Gastroesophageal sphincter (tissue), 4 donors: ENCODE results near the gene SPAG7. TPM values are rescaled to one million over a fixed set of nuclear protein-coding genes. Genes with fewer than 3 reads are reported as not detected.
A peak's percentile ranks its signal among the peaks of the same experiment; 100 is the strongest.

Experiments
- ATAC-seq: fragments of 150-250 bp; one replicate; pipeline ENCODE4 v1.9.1; 2016; ENCODE audit warnings: mild to moderate bottlenecking, moderate library complexity
- H3K27ac ChIP-seq, 4 donors: fragments of 200-600 bp; sonication (generic) in 3 of 4; 1 replicate in 3 of 4; 2 replicates in 1 of 4; pipeline ENCODE4 v1.5.1; 2016 to 2019
- H3K27me3 ChIP-seq: fragments of 200-600 bp; sonication (generic); one replicate; pipeline ENCODE4 v1.5.1; 2019
- H3K36me3 ChIP-seq, 2 donors: fragments of 200-600 bp; sonication (generic); one replicate each; pipeline ENCODE4 v1.5.1; 2019; ENCODE audit warnings: control low read depth in 1 of 2
- H3K4me1 ChIP-seq, 3 donors: fragments of 200-600 bp; sonication (generic); 1 replicate in 2 of 3; 2 replicates in 1 of 3; pipeline ENCODE4 v1.5.1; 2016 to 2019; ENCODE audit warnings: control low read depth in 2 of 3
- H3K4me3 ChIP-seq, 2 donors: fragments of 200-600 bp; sonication (generic); one replicate each; pipeline ENCODE4 v1.5.1; 2019; ENCODE audit warnings: mild to moderate bottlenecking in 1 of 2, moderate library complexity in 1 of 2
- H3K9me3 ChIP-seq, 3 donors: fragments of 200-600 bp; sonication (generic); one replicate each; pipeline ENCODE4 v1.5.1; 2017 to 2019; ENCODE audit warnings: control low read depth in 2 of 3
- EP300 ChIP-seq: sonication (generic); formaldehyde crosslinking; IDR thresholded peaks from one replicate; pipeline ENCODE4 v1.6.1; 2017; ENCODE audit warnings: antibody characterized with exemption, mild to moderate bottlenecking
- POLR2A ChIP-seq, 2 donors: fragments of 450-650 bp; IDR thresholded peaks; one replicate each; pipeline ENCODE4 v1.6.1; 2017; ENCODE audit warnings: antibody characterized with exemption in 2 of 2, mild to moderate bottlenecking in 2 of 2, moderate library complexity in 1 of 2
- POLR2AphosphoS5 ChIP-seq: sonication (generic); formaldehyde crosslinking; IDR thresholded peaks from one replicate; pipeline ENCODE4 v1.6.1; 2017; ENCODE audit warnings: antibody characterized with exemption
- WGBS, 2 donors: methylation state at CpG; one replicate each; pipeline ENCODE4 v1.1.5; 2018; ENCODE audit warnings: low coverage in 1 of 2; 5-methylcytosine and 5-hydroxymethylcytosine counted together
- total RNA-seq, 4 donors: library from RNA; depleted of rRNA; stranded (reverse); fragments of >200 nt; gene quantifications; one replicate each; pipeline ENCODE4 v1.1.0, GENCODE V29; 2016
- TF ChIP-seq, protein P1 (sequence below), 4 experiments: fragments of 200-600 bp in 2 of 4; fragments of 450-650 bp in 2 of 4; sonication (generic) in 1 of 4; IDR thresholded peaks; one replicate each; pipeline ENCODE4 v1.5.1; 2017 to 2019; ENCODE audit warnings: antibody characterized with exemption in 4 of 4, mild to moderate bottlenecking in 2 of 4, moderate library complexity in 2 of 4

Gene SPAG7
- total RNA-seq, 4 donors from 2014 or later: 35.1 to 77.5 (median 55.2) TPM

DNA sequence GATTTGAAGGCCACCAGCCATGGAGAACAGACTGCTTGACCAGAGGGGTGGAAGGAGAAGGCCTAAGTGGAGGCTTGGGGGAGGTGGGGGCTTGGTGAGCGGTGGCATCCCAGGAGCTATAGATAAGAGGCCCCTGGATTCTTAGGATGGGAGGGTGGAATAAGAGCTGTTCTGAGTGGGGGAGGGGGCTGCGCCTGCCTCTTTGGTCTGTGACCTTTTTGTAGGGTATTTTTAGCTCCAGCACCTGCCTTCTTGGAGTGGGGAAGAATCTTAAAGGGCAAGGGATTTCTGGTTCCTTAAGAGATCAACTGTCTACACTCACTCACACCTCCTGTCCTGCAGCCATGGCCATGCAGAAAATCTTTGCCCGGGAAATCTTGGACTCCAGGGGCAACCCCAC is 16.1 kb downstream of the SPAG7 start:
- WGBS, 2 donors: 48 to 51% methylated on average over 2 to 3 of the region's 3 CpGs
- Histone ChIP-seq H3K36me3 (peaks cover 0 to 3% of the 10 kb centered on the region in 2 donors), H3K4me3 (no peak overlapping the region), H3K27ac (peak overlapping the region in 3 of 4 donors; percentile 96 to 98 (median 98)), H3K4me1 (peaks cover 0 to 53% (median 16%) of the 10 kb centered on the region in 3 donors), H3K9me3 (no peaks in the 10 kb centered on the region), H3K27me3 (no peaks in the 10 kb centered on the region)
- ATAC-seq: no peak
- TF ChIP-seq EP300 (no peak), POLR2A (IDR thresholded peaks at IDR 0.05) (no peak), POLR2AphosphoS5 (no peak)
- TF ChIP-seq, protein P1, sequence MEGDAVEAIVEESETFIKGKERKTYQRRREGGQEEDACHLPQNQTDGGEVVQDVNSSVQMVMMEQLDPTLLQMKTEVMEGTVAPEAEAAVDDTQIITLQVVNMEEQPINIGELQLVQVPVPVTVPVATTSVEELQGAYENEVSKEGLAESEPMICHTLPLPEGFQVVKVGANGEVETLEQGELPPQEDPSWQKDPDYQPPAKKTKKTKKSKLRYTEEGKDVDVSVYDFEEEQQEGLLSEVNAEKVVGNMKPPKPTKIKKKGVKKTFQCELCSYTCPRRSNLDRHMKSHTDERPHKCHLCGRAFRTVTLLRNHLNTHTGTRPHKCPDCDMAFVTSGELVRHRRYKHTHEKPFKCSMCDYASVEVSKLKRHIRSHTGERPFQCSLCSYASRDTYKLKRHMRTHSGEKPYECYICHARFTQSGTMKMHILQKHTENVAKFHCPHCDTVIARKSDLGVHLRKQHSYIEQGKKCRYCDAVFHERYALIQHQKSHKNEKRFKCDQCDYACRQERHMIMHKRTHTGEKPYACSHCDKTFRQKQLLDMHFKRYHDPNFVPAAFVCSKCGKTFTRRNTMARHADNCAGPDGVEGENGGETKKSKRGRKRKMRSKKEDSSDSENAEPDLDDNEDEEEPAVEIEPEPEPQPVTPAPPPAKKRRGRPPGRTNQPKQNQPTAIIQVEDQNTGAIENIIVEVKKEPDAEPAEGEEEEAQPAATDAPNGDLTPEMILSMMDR (IDR thresholded peaks at IDR 0.05): no peak

DNA sequence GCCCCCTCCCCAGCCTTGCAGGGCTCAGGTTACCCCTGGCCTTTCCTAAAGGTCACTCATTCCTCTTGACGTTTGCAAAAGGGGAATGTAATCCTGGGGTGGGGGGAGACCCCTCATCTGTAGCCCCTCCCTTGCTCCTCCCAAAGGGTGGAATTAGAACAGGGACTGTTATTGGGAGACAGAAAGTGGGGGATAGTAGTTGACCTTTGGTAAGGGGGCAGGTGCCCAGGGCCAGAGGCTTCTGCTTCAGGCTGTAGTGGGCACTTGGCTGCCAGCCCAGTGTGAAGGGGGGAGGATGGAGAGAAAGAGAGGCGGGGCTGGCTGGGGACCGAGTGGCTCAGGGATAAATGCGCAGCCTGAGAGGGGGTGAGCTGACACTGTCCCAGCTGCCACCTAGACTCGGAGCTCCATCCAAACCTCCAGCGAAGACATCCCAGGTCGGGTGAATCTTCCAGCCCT is 16.8 kb downstream of the SPAG7 start, which contains the start of gene ENO3:
TSS of gene ENO3 (plus strand) at position 374 of the 459 bp plus-strand sequence. CDS start 711 bp downstream, outside the sequence.
- 38 to 55% methylated on average over 3 to 5 of the region's 7 CpGs for WGBS, 2 donors
- H3K4me1 ChIP-seq: peaks cover 0 to 60% (median 22%) of the 10 kb centered on the region in 3 donors
- no peaks in the 10 kb centered on the region for H3K27me3 ChIP-seq
- H3K9me3 ChIP-seq: no peaks in the 10 kb centered on the region
- H3K36me3 ChIP-seq: peaks cover 0 to 10% of the 10 kb centered on the region in 2 donors
- no peak for ATAC-seq
- H3K27ac ChIP-seq: peak within 1 kb of the TSS; percentile 79 to 98 (median 97)
- peak within 1 kb of the TSS; percentile 59 to 100 for H3K4me3 ChIP-seq
- TF ChIP-seq, protein P1 (IDR thresholded peaks at IDR 0.05): no peak
- TF ChIP-seq POLR2A (IDR thresholded peaks at IDR 0.05) (no peak), POLR2AphosphoS5 (no peak), EP300 (no peak)

DNA sequence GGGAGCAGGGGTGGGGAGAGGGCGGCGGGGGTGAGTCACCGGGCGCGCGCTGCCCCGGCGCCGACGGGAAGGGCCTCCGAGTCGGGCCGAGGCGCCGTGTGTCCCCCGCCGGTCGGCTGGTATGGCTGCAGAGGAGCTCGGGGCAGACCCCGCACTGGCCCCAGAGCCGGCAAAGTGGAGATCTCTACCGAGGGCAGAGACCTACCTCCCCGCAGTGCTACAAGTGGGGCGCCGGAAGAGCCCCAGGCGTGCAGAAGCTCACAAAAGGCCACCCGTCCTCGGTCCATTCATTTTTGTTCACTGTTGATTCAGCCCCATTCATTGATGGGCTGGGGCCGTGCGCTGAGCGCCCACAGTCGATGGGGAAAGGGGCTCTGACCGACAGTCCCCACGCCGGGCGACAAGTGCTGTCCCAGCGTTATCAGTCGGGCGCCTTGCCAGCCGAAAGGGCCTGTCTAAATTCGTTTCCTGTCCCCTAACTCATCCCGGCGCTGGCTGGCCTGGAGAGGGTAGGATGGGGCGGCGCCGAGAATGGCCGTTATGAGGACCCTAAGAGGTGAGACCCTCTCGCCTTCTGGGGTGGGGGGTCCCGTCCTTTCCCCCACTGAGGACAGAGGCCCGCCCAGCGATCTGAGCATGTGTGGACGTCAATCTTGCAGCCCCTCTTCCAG is 17.4 kb downstream of the SPAG7 start:
- WGBS, 2 donors: 3 to 11% methylated on average over 3 to 13 of the region's 52 CpGs
- peak in 1 of 2 donors; percentile 3 for TF ChIP-seq POLR2A (IDR thresholded peaks at IDR 0.05)
- TF ChIP-seq, protein P1 (IDR thresholded peaks at IDR 0.05): no peak
- ATAC-seq: peak; percentile 27
- Histone ChIP-seq H3K4me1 (peaks cover 0 to 66% (median 28%) of the 10 kb centered on the region in 3 donors), H3K9me3 (no peaks in the 10 kb centered on the region), H3K4me3 (peak overlapping the region; percentile 59 to 100), H3K27me3 (no peaks in the 10 kb centered on the region), H3K36me3 (peaks cover 0 to 16% of the 10 kb centered on the region in 2 donors), H3K27ac (peak overlapping the region; percentile 79 to 98 (median 97))

DNA sequence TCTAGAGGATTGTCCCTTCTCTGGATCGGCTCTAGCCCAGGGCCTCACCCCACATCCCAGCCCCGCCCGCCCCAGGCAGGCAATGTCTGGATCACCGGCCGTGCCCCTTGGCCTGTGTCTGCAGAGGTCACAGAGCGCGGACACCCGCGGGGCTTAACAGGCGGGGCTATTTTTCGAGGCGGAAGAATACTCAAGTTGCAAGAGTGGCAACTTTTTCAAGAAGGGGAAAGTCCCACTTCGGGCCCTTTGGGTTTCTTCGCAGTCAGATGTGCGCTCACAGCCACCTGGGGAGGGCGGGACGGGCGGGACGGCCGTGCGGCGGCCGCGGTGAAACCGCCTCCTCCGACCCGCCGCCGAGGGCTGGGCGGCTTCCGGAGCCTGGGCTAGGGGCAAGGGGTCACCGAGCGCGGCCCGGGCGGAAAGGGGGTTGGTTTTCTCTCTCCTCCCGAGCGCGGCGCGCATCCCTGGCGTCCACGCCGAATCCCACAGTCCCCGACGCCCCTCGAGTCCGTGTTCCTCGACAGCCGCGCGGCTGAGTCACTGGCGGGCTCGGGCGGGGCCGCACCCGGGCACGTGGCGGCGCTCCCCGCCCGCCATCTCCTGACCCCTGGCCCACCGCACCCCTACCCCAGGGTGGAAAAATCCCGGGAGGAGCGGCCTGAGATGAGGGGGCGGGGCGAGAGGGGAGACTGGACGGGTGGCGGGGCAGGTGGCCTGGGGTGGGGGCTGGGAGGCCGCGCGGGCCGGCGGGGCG is 18.1 kb downstream of the SPAG7 start:
- Histone ChIP-seq H3K9me3 (no peaks in the 10 kb centered on the region), H3K4me1 (peaks cover 0 to 73% (median 35%) of the 10 kb centered on the region in 3 donors), H3K4me3 (peak overlapping the region; percentile 59 to 100), H3K27me3 (no peaks in the 10 kb centered on the region), H3K36me3 (peaks cover 0 to 23% of the 10 kb centered on the region in 2 donors), H3K27ac (peak overlapping the region; percentile 79 to 98 (median 97))
- TF ChIP-seq EP300: no peak
- peak in 1 of 2 donors; percentile 3 for TF ChIP-seq POLR2A (IDR thresholded peaks at IDR 0.05)
- TF ChIP-seq POLR2AphosphoS5: no peak
- TF ChIP-seq, protein P1 (IDR thresholded peaks at IDR 0.05): no peak
- no CpG with 5 or more reads among the region's 75 CpGs for WGBS, 2 donors
- ATAC-seq: peak; percentile 32
